H9 (cell line): ENCODE data around the gene TMEM201. TPM values are rescaled to one million over a fixed set of nuclear protein-coding genes. Genes with fewer than 3 reads are reported as not detected.

Source experiments
- DNase-seq: peaks from one replicate; pipeline ENCODE4 v3.0.0-alpha.2; 2017
- H2AFZ ChIP-seq: one replicate; pipeline ENCODE4 v1.6.1; 2013; ENCODE audit warnings: mild to moderate bottlenecking, low read length, control low read depth, moderate library complexity
- H2AK5ac ChIP-seq: 2 replicates; pipeline ENCODE4 v1.6.1; 2013; ENCODE audit warnings: low read length, control low read depth, mixed read lengths; ENCODE audit not compliant: insufficient read length
- H2BK120ac ChIP-seq: one replicate; pipeline ENCODE4 v1.6.1; 2013; ENCODE audit warnings: low read depth, mild to moderate bottlenecking, low read length, control low read depth, inconsistent platforms; ENCODE audit not compliant: poor library complexity, severe bottlenecking
- H2BK12ac ChIP-seq: 2 replicates; pipeline ENCODE4 v1.6.1; 2013; ENCODE audit warnings: low read length, control low read depth, mixed read lengths, low read depth; ENCODE audit not compliant: insufficient read length
- H2BK15ac ChIP-seq: 2 replicates; pipeline ENCODE4 v1.6.1; 2013; ENCODE audit warnings: low read depth, low read length, control low read depth
- H2BK20ac ChIP-seq: one replicate; pipeline ENCODE4 v1.6.1; 2013; ENCODE audit warnings: low read depth, mild to moderate bottlenecking, low read length, control low read depth, inconsistent platforms; ENCODE audit not compliant: poor library complexity, severe bottlenecking
- H2BK5ac ChIP-seq: 2 replicates; pipeline ENCODE4 v1.6.1; 2013; ENCODE audit warnings: low read length, control low read depth, mixed read lengths; ENCODE audit not compliant: insufficient read length
- H3K14ac ChIP-seq: 2 replicates; pipeline ENCODE4 v1.6.1; 2013; ENCODE audit warnings: low read length, control low read depth; ENCODE audit not compliant: insufficient read depth
- H3K18ac ChIP-seq: 2 replicates; pipeline ENCODE4 v1.6.1; 2013; ENCODE audit warnings: low read depth, mild to moderate bottlenecking, mixed read lengths, low read length, control low read depth; ENCODE audit not compliant: insufficient read length
- H3K23ac ChIP-seq: 2 replicates; pipeline ENCODE4 v1.6.1; 2013; ENCODE audit warnings: low read length, control low read depth, mixed read lengths, low read depth; ENCODE audit not compliant: insufficient read length
- H3K23me2 ChIP-seq: 2 replicates; pipeline ENCODE4 v1.6.1; 2013; ENCODE audit warnings: low read depth, mild to moderate bottlenecking, mixed read lengths, low read length, control low read depth; ENCODE audit not compliant: insufficient read length, poor library complexity, severe bottlenecking
- H3K27ac ChIP-seq: 2 replicates; pipeline ENCODE4 v1.5.1; 2013; ENCODE audit warnings: low read length, control low read depth, mixed read lengths, low read depth; ENCODE audit not compliant: insufficient read length
- H3K27me3 ChIP-seq: 2 replicates; pipeline ENCODE4 v1.6.1; 2013; ENCODE audit warnings: low read length, control low read depth, inconsistent platforms; ENCODE audit not compliant: insufficient read depth
- H3K4ac ChIP-seq: 2 replicates; pipeline ENCODE4 v1.6.1; 2013; ENCODE audit warnings: low read depth, mild to moderate bottlenecking, control low read depth, inconsistent platforms, low read length, moderate library complexity
- H3K4me1 ChIP-seq: 2 replicates; pipeline ENCODE4 v1.6.1; 2013; ENCODE audit warnings: low read length, control low read depth, inconsistent platforms; ENCODE audit not compliant: insufficient read depth
- H3K4me2 ChIP-seq: 2 replicates; pipeline ENCODE4 v1.6.1; 2013; ENCODE audit warnings: low read length, control low read depth, mixed read lengths; ENCODE audit not compliant: insufficient read length, insufficient read depth
- H3K56ac ChIP-seq: 2 replicates; pipeline ENCODE4 v1.6.1; 2013; ENCODE audit warnings: low read depth, mild to moderate bottlenecking, mixed read lengths, low read length, control low read depth; ENCODE audit not compliant: insufficient read length
- H3K79me1 ChIP-seq: 2 replicates; pipeline ENCODE4 v1.6.1; 2013; ENCODE audit warnings: low read depth, mild to moderate bottlenecking, moderate library complexity, low read length, control low read depth, inconsistent platforms; ENCODE audit not compliant: insufficient read depth, poor library complexity, severe bottlenecking
- H3K79me2 ChIP-seq: 2 replicates; pipeline ENCODE4 v1.6.1; 2013; ENCODE audit warnings: low read length, control low read depth, inconsistent platforms; ENCODE audit not compliant: insufficient read depth
- H3K9ac ChIP-seq: 2 replicates; pipeline ENCODE4 v1.6.1; 2013; ENCODE audit warnings: low read length, control low read depth, mixed read lengths; ENCODE audit not compliant: insufficient read length; ENCODE audit errors: extremely low read depth
- H3K9me3 ChIP-seq: one replicate; pipeline ENCODE4 v1.6.1; 2013; ENCODE audit warnings: low read depth, low read length, inconsistent platforms; ENCODE audit not compliant: control insufficient read depth
- H3T11ph ChIP-seq: one replicate; pipeline ENCODE4 v1.6.1; 2013; ENCODE audit warnings: mild to moderate bottlenecking, low read length, control low read depth, inconsistent platforms
- H4K20me1 ChIP-seq: one replicate; pipeline ENCODE4 v1.6.1; 2013; ENCODE audit not compliant: control insufficient read depth, insufficient read length, insufficient read depth
- H4K5ac ChIP-seq: 2 replicates; pipeline ENCODE4 v1.6.1; 2013; ENCODE audit warnings: low read depth, mild to moderate bottlenecking, mixed read lengths, low read length, control low read depth; ENCODE audit not compliant: insufficient read length
- H4K8ac ChIP-seq: replicated peaks from 2 replicates; pipeline ENCODE4 v1.6.1; 2013; ENCODE audit warnings: low read length, control low read depth, mixed read lengths, low read depth; ENCODE audit not compliant: insufficient read length
- H4K91ac ChIP-seq: 2 replicates; pipeline ENCODE4 v1.6.1; 2013; ENCODE audit warnings: low read depth, mild to moderate bottlenecking, moderate library complexity, mixed read lengths, low read length, control low read depth; ENCODE audit not compliant: insufficient read length
- H3K27ac Mint-ChIP-seq, 3 experiments: 2 replicates in 2 of 3; 3 replicates in 1 of 3; pipeline ENCODE4 v1.8.0; 2020 to 2021; ENCODE audit warnings: mixed read lengths in 3 of 3, mild to moderate bottlenecking in 1 of 3, moderate library complexity in 1 of 3
- H3K27me3 Mint-ChIP-seq: 2 replicates; pipeline ENCODE4 v1.8.0; 2021; ENCODE audit warnings: low read depth, mild to moderate bottlenecking, moderate library complexity, mixed read lengths
- H3K36me3 Mint-ChIP-seq, 3 experiments: 2 replicates in 2 of 3; 3 replicates in 1 of 3; pipeline ENCODE4 v1.8.0; 2020 to 2021; ENCODE audit warnings: low read depth in 3 of 3, mixed read lengths in 3 of 3; ENCODE audit not compliant: insufficient read depth in 1 of 3
- H3K4me1 Mint-ChIP-seq, 2 experiments: 2 replicates each; pipeline ENCODE4 v1.8.0; 2020; ENCODE audit warnings: mixed read lengths in 2 of 2
- H3K4me3 Mint-ChIP-seq, 2 experiments: 2 replicates in 1 of 2; 3 replicates in 1 of 2; pipeline ENCODE4 v1.8.0; 2020 to 2021; ENCODE audit warnings: mild to moderate bottlenecking in 2 of 2, mixed read lengths in 2 of 2, moderate library complexity in 1 of 2
- H3K9me3 Mint-ChIP-seq, 2 experiments: 2 replicates in 1 of 2; 3 replicates in 1 of 2; pipeline ENCODE4 v1.8.0; 2020; ENCODE audit warnings: mild to moderate bottlenecking in 2 of 2, mixed read lengths in 2 of 2, moderate library complexity in 1 of 2
- CTCF ChIP-seq: fragments of 200-600 bp; sonication (generic); conservative IDR thresholded peaks from 3 replicates; pipeline ENCODE4 v1.8.0; 2021; ENCODE audit warnings: antibody characterized with exemption, mild to moderate bottlenecking
- WGBS: extraction: QIAGEN DNeasy Blood & Tissue Kit; methylation state at CpG from one replicate; pipeline ENCODE4 v1.1.7; 2013; ENCODE audit warnings: missing lambda C conversion rate, low lambda C conversion rate, mixed read lengths; ENCODE audit not compliant: insufficient read length; ENCODE audit errors: extremely low coverage; 5-methylcytosine and 5-hydroxymethylcytosine counted together
- total RNA-seq: library from RNA; stranded (reverse); gene quantifications from 2 replicates; pipeline ENCODE4 v1.2.1, GENCODE V29; 2021

The TMEM201 gene
- total RNA-seq, 1 experiment from 2014 or later: 31.0 TPM

GRCh38 chr1:9600861-9601834, 12.4 kb downstream of the TMEM201 start:
- no peaks in the 10 kb centered on the region for H3K79me2 ChIP-seq
- no peak overlapping the region for H4K8ac ChIP-seq
- no peak overlapping the region for H3K14ac ChIP-seq
- DNase-seq: no peak
- no peak overlapping the region for H3K4me2 ChIP-seq
- no peak overlapping the region for H3K27ac Mint-ChIP-seq
- no peak overlapping the region for H3K27ac ChIP-seq
- H2BK20ac ChIP-seq: no peak overlapping the region
- H3K9me3 Mint-ChIP-seq: no peaks in the 10 kb centered on the region
- H3K4me1 ChIP-seq: no peaks in the 10 kb centered on the region
- no peak overlapping the region for H3K4ac ChIP-seq
- no peak overlapping the region for H3K4me3 Mint-ChIP-seq
- no peak overlapping the region for H3K56ac ChIP-seq
- H3K9ac ChIP-seq: no peak overlapping the region
- no peak overlapping the region for H4K5ac ChIP-seq
- no peaks in the 10 kb centered on the region for H3K79me1 ChIP-seq
- no peak for TF ChIP-seq CTCF
- no peaks in the 10 kb centered on the region for H3K27me3 ChIP-seq
- no peaks in the 10 kb centered on the region for H3K23me2 ChIP-seq
- no peak overlapping the region for H3K18ac ChIP-seq
- no peak overlapping the region for H3K23ac ChIP-seq
- H3T11ph ChIP-seq: no peak overlapping the region
- H2BK15ac ChIP-seq: no peak overlapping the region
- H2BK12ac ChIP-seq: no peak overlapping the region
- no peak overlapping the region for H2AK5ac ChIP-seq
- H3K9me3 ChIP-seq: no peaks in the 10 kb centered on the region
- H3K27me3 Mint-ChIP-seq: no peaks in the 10 kb centered on the region
- no CpG with 5 or more reads among the region's 39 CpGs for WGBS
- H3K36me3 Mint-ChIP-seq: peaks cover 11 to 53% (median 49%) of the 10 kb centered on the region in 3 experiments; a peak in 6 of 7 replicates
- H4K91ac ChIP-seq: no peak overlapping the region
- no peak overlapping the region for H2AFZ ChIP-seq
- no peak overlapping the region for H2BK120ac ChIP-seq
- no peaks in the 10 kb centered on the region for H3K4me1 Mint-ChIP-seq
- no peak overlapping the region for H2BK5ac ChIP-seq
- no peaks in the 10 kb centered on the region for H4K20me1 ChIP-seq
